NT2/D1 (cell line): Measurements from ENCODE around the gene RPE.

Source experiments
- SUZ12 ChIP-seq: IDR thresholded peaks from 2 replicates; pipeline ENCODE4 v1.6.1; 2011; ENCODE audit not compliant: insufficient read length, insufficient read depth; ENCODE audit errors: extremely low read depth
- YY1 ChIP-seq: IDR thresholded peaks from 2 replicates; pipeline ENCODE4 v1.6.1; 2011; ENCODE audit not compliant: insufficient read length, insufficient read depth
- ZNF274 ChIP-seq: IDR thresholded peaks from 2 replicates; pipeline ENCODE4 v1.6.1; 2011; ENCODE audit warnings: mild to moderate bottlenecking, low read depth, low read length

DNA sequence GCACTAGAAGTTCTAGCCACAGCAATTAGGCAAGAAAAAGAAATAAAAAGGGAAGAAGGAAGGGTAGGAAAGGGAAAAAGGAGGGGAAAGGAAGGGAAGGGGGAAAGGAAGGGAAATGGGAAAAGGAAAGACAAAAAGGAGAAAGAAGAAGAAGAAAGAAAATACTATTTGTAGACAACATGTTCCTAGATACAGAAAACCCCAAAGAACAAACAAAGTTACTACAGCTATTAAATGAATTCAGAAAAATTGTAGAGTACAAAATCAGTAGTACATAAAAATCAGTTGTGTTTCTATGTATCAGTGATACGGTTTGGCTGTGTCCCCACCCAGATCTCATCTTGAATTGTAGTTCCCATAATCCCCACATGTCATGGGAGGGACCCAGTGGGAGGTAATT is 52.3 kb downstream of the RPE start:
- no peak for TF ChIP-seq SUZ12
- TF ChIP-seq ZNF274 = no peak
- no peak for TF ChIP-seq YY1
